Mesothelial cell of epicardium (in vitro differentiated cells): Measurements from ENCODE around the gene GLT6D1. TPM values are rescaled to one million over a fixed set of nuclear protein-coding genes. Genes with fewer than 3 reads are reported as not detected.

Experiments
- DNase-seq, 2 experiments: peaks; one replicate each; pipeline ENCODE4 v3.0.0; 2021; ENCODE audit warnings: low spot score in 2 of 2; ENCODE audit not compliant: unreplicated experiment in 2 of 2
- H3K27ac Mint-ChIP-seq: 2 replicates; pipeline ENCODE4 v1.8.0; 2021; ENCODE audit warnings: mixed read lengths
- H3K27me3 Mint-ChIP-seq: 2 replicates; pipeline ENCODE4 v1.8.0; 2021; ENCODE audit warnings: low read depth, mixed read lengths
- H3K36me3 Mint-ChIP-seq: 2 replicates; pipeline ENCODE4 v1.8.0; 2021; ENCODE audit warnings: mixed read lengths
- H3K4me1 Mint-ChIP-seq: 2 replicates; pipeline ENCODE4 v1.8.0; 2021; ENCODE audit warnings: mixed read lengths
- H3K4me3 Mint-ChIP-seq: 2 replicates; pipeline ENCODE4 v1.8.0; 2021; ENCODE audit warnings: mild to moderate bottlenecking, moderate library complexity, mixed read lengths
- H3K9me3 Mint-ChIP-seq: 2 replicates; pipeline ENCODE4 v1.8.0; 2021; ENCODE audit warnings: mixed read lengths
- CTCF ChIP-seq: fragments of 200-600 bp; sonication (generic); IDR thresholded peaks from one replicate; pipeline ENCODE4 v1.5.0; 2021; ENCODE audit warnings: antibody characterized with exemption; ENCODE audit not compliant: unreplicated experiment
- total RNA-seq: library from RNA; stranded (reverse); gene quantifications from 3 replicates; pipeline ENCODE4 v1.2.1, GENCODE V29; 2021

GLT6D1 gene
- total RNA-seq, result not detected in 3 replicates

GRCh38 chr9:135639196-135639595 lies at the start of gene GLT6D1:
TSS of gene GLT6D1 (minus strand) at chr9:135639540. CDS start at chr9:135639187, 353 bp downstream.
- H3K4me3 Mint-ChIP-seq, result no peak within 1 kb of the TSS
- no peak for DNase-seq
- no peak within 1 kb of the TSS for H3K27ac Mint-ChIP-seq
- peaks cover 52% of the 10 kb centered on the region for H3K9me3 Mint-ChIP-seq
- H3K36me3 Mint-ChIP-seq, result no peaks in the 10 kb centered on the region
- no peaks in the 10 kb centered on the region for H3K4me1 Mint-ChIP-seq
- TF ChIP-seq CTCF, result no peak
- peaks cover 18% of the 10 kb centered on the region for H3K27me3 Mint-ChIP-seq

GRCh38 chr9:135689011-135689410 lies 49.7 kb upstream of the GLT6D1 start:
- TF ChIP-seq CTCF, result no peak
- no peak for DNase-seq
- H3K4me1 Mint-ChIP-seq, result no peaks in the 10 kb centered on the region
- peaks cover 27% of the 10 kb centered on the region for H3K27me3 Mint-ChIP-seq
- H3K27ac Mint-ChIP-seq, result no peak overlapping the region
- no peaks in the 10 kb centered on the region for H3K36me3 Mint-ChIP-seq
- H3K4me3 Mint-ChIP-seq, result no peak overlapping the region
- no peaks in the 10 kb centered on the region for H3K9me3 Mint-ChIP-seq

GRCh38 chr9:135687216-135687615 lies 47.9 kb upstream of the GLT6D1 start:
- Mint-ChIP-seq H3K36me3 (no peaks in the 10 kb centered on the region), H3K9me3 (no peaks in the 10 kb centered on the region), H3K4me1 (no peaks in the 10 kb centered on the region), H3K27me3 (peaks cover 29% of the 10 kb centered on the region), H3K27ac (no peak overlapping the region), H3K4me3 (no peak overlapping the region)
- DNase-seq, result no peak
- TF ChIP-seq CTCF, result no peak

GRCh38 chr9:135684691-135685090 lies 45.4 kb upstream of the GLT6D1 start:
- H3K27ac Mint-ChIP-seq, result no peak overlapping the region
- no peak for TF ChIP-seq CTCF
- no peaks in the 10 kb centered on the region for H3K4me1 Mint-ChIP-seq
- DNase-seq, result no peak
- H3K4me3 Mint-ChIP-seq, result no peak overlapping the region
- peaks cover 27% of the 10 kb centered on the region for H3K27me3 Mint-ChIP-seq
- H3K9me3 Mint-ChIP-seq, result no peaks in the 10 kb centered on the region
- no peaks in the 10 kb centered on the region for H3K36me3 Mint-ChIP-seq

GRCh38 chr9:135683401-135684034 lies 44.2 kb upstream of the GLT6D1 start:
- DNase-seq, result no peak
- H3K4me1 Mint-ChIP-seq, result no peaks in the 10 kb centered on the region
- no peaks in the 10 kb centered on the region for H3K9me3 Mint-ChIP-seq
- no peak overlapping the region for H3K4me3 Mint-ChIP-seq
- no peak for TF ChIP-seq CTCF
- no peak overlapping the region for H3K27ac Mint-ChIP-seq
- H3K36me3 Mint-ChIP-seq, result no peaks in the 10 kb centered on the region
- H3K27me3 Mint-ChIP-seq, result peaks cover 25% of the 10 kb centered on the region

GRCh38 chr9:135681161-135681560 lies 41.8 kb upstream of the GLT6D1 start:
- TF ChIP-seq CTCF, result no peak
- Mint-ChIP-seq H3K4me1 (no peaks in the 10 kb centered on the region), H3K9me3 (no peaks in the 10 kb centered on the region), H3K27me3 (peaks cover 25% of the 10 kb centered on the region), H3K36me3 (no peaks in the 10 kb centered on the region), H3K27ac (no peak overlapping the region), H3K4me3 (no peak overlapping the region)
- DNase-seq, result no peak
